ENCODE measurements around the gene PTPRT. TPM values are rescaled to one million over a fixed set of nuclear protein-coding genes. Genes with fewer than 3 reads are reported as not detected.
A peak's percentile ranks its signal among the peaks of the same experiment; 100 is the strongest.

Gene PTPRT
- polyA plus RNA-seq, 1 of the 3 experiments (the other 2 are of a cell fraction) = not detected

DNA sequence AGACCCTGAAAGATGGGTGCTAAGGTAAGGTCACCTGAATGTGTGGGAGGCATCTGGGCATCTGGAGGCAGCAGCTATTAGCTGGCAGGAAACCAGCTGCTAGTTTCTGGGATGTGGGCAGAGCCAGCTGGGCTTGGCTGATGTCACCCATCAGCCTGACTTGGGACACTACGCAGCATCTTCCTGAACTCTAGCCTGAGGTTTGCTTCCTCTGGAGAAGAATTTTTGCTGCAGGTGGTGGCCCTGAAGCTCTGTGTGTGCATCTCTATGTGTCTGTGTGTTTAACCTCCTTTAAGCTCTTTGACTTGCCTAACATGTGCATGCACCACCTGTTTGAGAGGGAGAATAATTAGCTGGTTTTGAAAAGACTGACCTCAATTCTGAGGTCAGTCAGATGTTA, 1106.4 kb downstream of the PTPRT start:
- H3K36me3 ChIP-seq (replicated peaks in 1 of 2; ENCODE audit: control insufficient read depth in 1 of 2, insufficient read depth in 2 of 2, low read length in 1 of 2) = no peaks in the 10 kb centered on the region
- H3F3A ChIP-seq (replicated peaks; ENCODE audit: insufficient read depth) = no peaks in the 10 kb centered on the region
- no peak overlapping the region for H3K4me2 ChIP-seq
- no peak overlapping the region for H3K4me3 ChIP-seq (ENCODE audit: low read depth in 2 of 2, low read length in 1 of 2)
- no peak overlapping the region for H2AFZ ChIP-seq (ENCODE audit: low read depth)
- H3K27ac ChIP-seq (ENCODE audit: low read depth in 2 of 2, low read length in 1 of 2) = peak overlapping the region in 1 of 2 experiments; percentile 97; a peak in 2 of 4 replicates
- no peaks in the 10 kb centered on the region for H3K9me2 ChIP-seq
- DNase-seq = peak; percentile 63
- no peak overlapping the region for H3K9ac ChIP-seq
- peaks cover 0 to 32% of the 10 kb centered on the region in 2 experiments; a peak in 2 of 4 replicates for H3K4me1 ChIP-seq (ENCODE audit: control insufficient read depth in 1 of 2, insufficient read depth in 2 of 2, low read depth in 1 of 2, low read length in 1 of 2)
- no peaks in the 10 kb centered on the region for H3K9me3 ChIP-seq
- no peaks in the 10 kb centered on the region for H4K20me1 ChIP-seq (ENCODE audit: insufficient read depth)
- H3K79me2 ChIP-seq (ENCODE audit: insufficient read depth) = no peaks in the 10 kb centered on the region
- no peaks in the 10 kb centered on the region for H3K27me3 ChIP-seq (ENCODE audit: insufficient read depth)
- CTCF ChIA-PET = interaction anchor here (1.3 kb wide), 1 partner anchor 16 kb away, joined by 3 read pairs; no protein-coding TSS in a partner anchor
- 38% methylated on average over 1 of the region's 1 CpG for WGBS (ENCODE audit: low lambda C conversion rate)
- TF ChIP-seq CHD2 (IDR thresholded peaks at IDR 0.05; ENCODE audit: low read length, partially characterized antibody) (no peak), GABPA (IDR thresholded peaks at IDR 0.05; ENCODE audit: low read depth) (no peak), SIN3A (IDR thresholded peaks at IDR 0.05; ENCODE audit: borderline replicate concordance, low read depth, low read length) (no peak), EP300 (IDR thresholded peaks at IDR 0.05; ENCODE audit: borderline replicate concordance in 1 of 2, low read depth in 1 of 2, low read length in 1 of 2) (peak in 1 of 2 experiments; percentile 47; a peak in 1 of 4 replicates), RCOR1 (IDR thresholded peaks at IDR 0.05; ENCODE audit: low read length) (no peak), FOXJ3 (CRISPR knock-in tag; IDR thresholded peaks at IDR 0.05) (no peak)
- POLR2A ChIA-PET = interaction anchor here (1.9 kb wide), 1 partner anchor 17 kb away, joined by 11 read pairs; no protein-coding TSS in a partner anchor

DNA sequence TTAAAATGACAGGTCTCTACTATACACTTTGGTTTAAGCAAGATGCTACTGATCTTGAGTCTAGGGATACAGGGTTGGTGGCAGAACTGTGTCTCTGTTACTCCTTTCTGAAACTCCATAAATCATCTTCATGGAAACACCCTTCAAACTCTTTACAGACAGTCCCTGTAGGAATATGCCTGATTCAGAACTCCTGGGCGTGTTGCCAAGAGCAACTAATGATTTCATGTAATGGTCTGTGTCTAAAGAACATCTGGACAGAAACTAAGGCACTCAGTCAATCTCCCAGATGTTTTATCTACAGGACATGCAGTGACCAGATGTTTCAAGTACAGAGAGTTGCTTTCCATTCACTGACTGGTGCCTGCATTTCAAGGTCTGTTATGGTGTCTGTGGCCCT, 1107.1 kb downstream of the PTPRT start:
- ChIA-PET CTCF (interaction anchor here (1.0 kb wide), 1 partner anchor 18 kb away, joined by 3 read pairs; no protein-coding TSS in a partner anchor), POLR2A (interaction anchor here (1.9 kb wide), 1 partner anchor 18 kb away, joined by 11 read pairs; no protein-coding TSS in a partner anchor)
- Histone ChIP-seq H3K4me1 (ENCODE audit: control insufficient read depth in 1 of 2, insufficient read depth in 2 of 2, low read depth in 1 of 2, low read length in 1 of 2) (peaks cover 0 to 32% of the 10 kb centered on the region in 2 experiments; a peak in 2 of 4 replicates), H3K9me2 (no peaks in the 10 kb centered on the region), H3K27ac (ENCODE audit: low read depth in 2 of 2, low read length in 1 of 2) (peak overlapping the region in 1 of 2 experiments; percentile 97; a peak in 2 of 4 replicates), H3K9me3 (no peaks in the 10 kb centered on the region), H3K36me3 (replicated peaks in 1 of 2; ENCODE audit: control insufficient read depth in 1 of 2, insufficient read depth in 2 of 2, low read length in 1 of 2) (no peaks in the 10 kb centered on the region), H4K20me1 (ENCODE audit: insufficient read depth) (no peaks in the 10 kb centered on the region), H3K27me3 (ENCODE audit: insufficient read depth) (no peaks in the 10 kb centered on the region), H3K9ac (no peak overlapping the region), H3K4me2 (no peak overlapping the region), H3K4me3 (ENCODE audit: low read depth in 2 of 2, low read length in 1 of 2) (no peak overlapping the region), H3K79me2 (ENCODE audit: insufficient read depth) (no peaks in the 10 kb centered on the region), H2AFZ (ENCODE audit: low read depth) (no peak overlapping the region), H3F3A (replicated peaks; ENCODE audit: insufficient read depth) (no peaks in the 10 kb centered on the region)
- TF ChIP-seq TCF12 (IDR thresholded peaks at IDR 0.05) (peak; percentile 51; the same call in 1 of the 2 replicates), SMC3 (IDR thresholded peaks at IDR 0.05; ENCODE audit: low read depth, low read length) (no peak), NFIC (IDR thresholded peaks at IDR 0.05; ENCODE audit: borderline replicate concordance) (peak; percentile 29; the same call in 1 of the 2 replicates), NRF1 (IDR thresholded peaks at IDR 0.05; ENCODE audit: low read depth, low read length) (no peak), MXI1 (IDR thresholded peaks at IDR 0.05; ENCODE audit: low read depth, low read length) (peak; percentile 48; the same call in 1 of the 2 replicates), RAD21 (IDR thresholded peaks at IDR 0.05; ENCODE audit: low read length) (peak; percentile 38), ELF1 (IDR thresholded peaks at IDR 0.05) (no peak), EP300 (IDR thresholded peaks at IDR 0.05; ENCODE audit: borderline replicate concordance in 1 of 2, low read depth in 1 of 2, low read length in 1 of 2) (peak in 1 of 2 experiments; percentile 91; a peak in 2 of 4 replicates), CHD2 (IDR thresholded peaks at IDR 0.05; ENCODE audit: low read length, partially characterized antibody) (peak; percentile 82), GATA2 (CRISPR knock-in tag; IDR thresholded peaks at IDR 0.05) (peak; percentile 82), FOXJ3 (CRISPR knock-in tag; IDR thresholded peaks at IDR 0.05) (peak; percentile 78), POLR2AphosphoS5 (IDR thresholded peaks at IDR 0.05; ENCODE audit: low read depth, low read length) (0 out of 2 replicates have a peak, but pooled peaks have one; percentile 28), RCOR1 (IDR thresholded peaks at IDR 0.05; ENCODE audit: low read length) (peak; percentile 95)
- TF ChIP-seq, protein P1, sequence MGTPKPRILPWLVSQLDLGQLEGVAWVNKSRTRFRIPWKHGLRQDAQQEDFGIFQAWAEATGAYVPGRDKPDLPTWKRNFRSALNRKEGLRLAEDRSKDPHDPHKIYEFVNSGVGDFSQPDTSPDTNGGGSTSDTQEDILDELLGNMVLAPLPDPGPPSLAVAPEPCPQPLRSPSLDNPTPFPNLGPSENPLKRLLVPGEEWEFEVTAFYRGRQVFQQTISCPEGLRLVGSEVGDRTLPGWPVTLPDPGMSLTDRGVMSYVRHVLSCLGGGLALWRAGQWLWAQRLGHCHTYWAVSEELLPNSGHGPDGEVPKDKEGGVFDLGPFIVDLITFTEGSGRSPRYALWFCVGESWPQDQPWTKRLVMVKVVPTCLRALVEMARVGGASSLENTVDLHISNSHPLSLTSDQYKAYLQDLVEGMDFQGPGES (IDR thresholded peaks at IDR 0.05; ENCODE audit: low read depth, low read length) = no peak
- WGBS (ENCODE audit: low lambda C conversion rate) = 8% methylated on average over 1 of the region's 1 CpG
- DNase-seq = peak; percentile 81

Data from SK-N-SH (cell line).